WTC11 (cell line): ENCODE data around the gene PDE8A.

Experiments used
- CBFB ChIP-seq: sonication (generic); formaldehyde crosslinking; IDR thresholded peaks from 2 replicates; pipeline ENCODE4 v1.8.1; 2022; ENCODE audit warnings: mild to moderate bottlenecking, low read depth, missing genetic modification reagents
- JUN ChIP-seq: sonication (generic); formaldehyde crosslinking; IDR thresholded peaks from 2 replicates; pipeline ENCODE4 v1.8.0; 2023; ENCODE audit warnings: mild to moderate bottlenecking, missing genetic modification reagents
- MYBL2 ChIP-seq: sonication (generic); formaldehyde crosslinking; IDR thresholded peaks from 2 replicates; pipeline ENCODE4 v1.8.1; 2023; ENCODE audit warnings: mild to moderate bottlenecking, moderate library complexity, missing genetic modification reagents
- NR3C1 ChIP-seq: sonication (generic); formaldehyde crosslinking; conservative IDR thresholded peaks from 2 replicates; pipeline ENCODE4 v1.8.1; 2023; ENCODE audit warnings: low read depth, mild to moderate bottlenecking, missing genetic modification reagents
- TF ChIP-seq, protein P1 (sequence below): fragments of 200-600 bp; IDR thresholded peaks from 2 replicates; pipeline ENCODE4 v1.8.0; 2022; ENCODE audit warnings: antibody characterized with exemption
- TF ChIP-seq, protein P2 (sequence below): sonication (generic); formaldehyde crosslinking; IDR thresholded peaks from 2 replicates; pipeline ENCODE4 v1.8.1; 2022; ENCODE audit warnings: missing genetic modification reagents, borderline replicate concordance

DNA sequence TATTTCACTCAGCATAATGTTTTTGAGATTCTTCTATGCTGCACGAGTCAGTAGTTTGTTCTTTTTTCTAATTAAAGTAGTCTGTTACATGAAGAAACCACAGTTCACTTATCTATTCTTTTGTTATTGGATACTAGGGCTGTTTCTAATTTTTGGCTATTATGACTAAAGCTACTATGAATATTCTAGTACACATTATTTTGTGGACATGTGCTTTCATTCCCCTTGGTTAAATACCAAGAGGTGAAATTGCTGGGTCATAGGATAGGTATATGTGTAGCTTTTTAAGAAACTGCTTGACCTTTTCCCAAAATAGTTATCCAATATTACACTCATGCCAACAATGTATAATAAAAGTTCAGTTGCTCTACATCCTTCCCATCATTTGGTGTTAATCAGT is 8.9 kb downstream of the PDE8A start:
- TF ChIP-seq, protein P1, sequence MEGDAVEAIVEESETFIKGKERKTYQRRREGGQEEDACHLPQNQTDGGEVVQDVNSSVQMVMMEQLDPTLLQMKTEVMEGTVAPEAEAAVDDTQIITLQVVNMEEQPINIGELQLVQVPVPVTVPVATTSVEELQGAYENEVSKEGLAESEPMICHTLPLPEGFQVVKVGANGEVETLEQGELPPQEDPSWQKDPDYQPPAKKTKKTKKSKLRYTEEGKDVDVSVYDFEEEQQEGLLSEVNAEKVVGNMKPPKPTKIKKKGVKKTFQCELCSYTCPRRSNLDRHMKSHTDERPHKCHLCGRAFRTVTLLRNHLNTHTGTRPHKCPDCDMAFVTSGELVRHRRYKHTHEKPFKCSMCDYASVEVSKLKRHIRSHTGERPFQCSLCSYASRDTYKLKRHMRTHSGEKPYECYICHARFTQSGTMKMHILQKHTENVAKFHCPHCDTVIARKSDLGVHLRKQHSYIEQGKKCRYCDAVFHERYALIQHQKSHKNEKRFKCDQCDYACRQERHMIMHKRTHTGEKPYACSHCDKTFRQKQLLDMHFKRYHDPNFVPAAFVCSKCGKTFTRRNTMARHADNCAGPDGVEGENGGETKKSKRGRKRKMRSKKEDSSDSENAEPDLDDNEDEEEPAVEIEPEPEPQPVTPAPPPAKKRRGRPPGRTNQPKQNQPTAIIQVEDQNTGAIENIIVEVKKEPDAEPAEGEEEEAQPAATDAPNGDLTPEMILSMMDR, result no peak
- no peak for TF ChIP-seq MYBL2 (CRISPR knock-in tag)
- no peak for TF ChIP-seq JUN (CRISPR knock-in tag)
- TF ChIP-seq, protein P2, sequence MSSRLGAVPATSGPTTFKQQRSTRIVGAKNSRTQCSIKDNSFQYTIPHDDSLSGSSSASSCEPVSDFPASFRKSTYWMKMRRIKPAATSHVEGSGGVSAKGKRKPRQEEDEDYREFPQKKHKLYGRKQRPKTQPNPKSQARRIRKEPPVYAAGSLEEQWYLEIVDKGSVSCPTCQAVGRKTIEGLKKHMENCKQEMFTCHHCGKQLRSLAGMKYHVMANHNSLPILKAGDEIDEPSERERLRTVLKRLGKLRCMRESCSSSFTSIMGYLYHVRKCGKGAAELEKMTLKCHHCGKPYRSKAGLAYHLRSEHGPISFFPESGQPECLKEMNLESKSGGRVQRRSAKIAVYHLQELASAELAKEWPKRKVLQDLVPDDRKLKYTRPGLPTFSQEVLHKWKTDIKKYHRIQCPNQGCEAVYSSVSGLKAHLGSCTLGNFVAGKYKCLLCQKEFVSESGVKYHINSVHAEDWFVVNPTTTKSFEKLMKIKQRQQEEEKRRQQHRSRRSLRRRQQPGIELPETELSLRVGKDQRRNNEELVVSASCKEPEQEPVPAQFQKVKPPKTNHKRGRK (CRISPR knock-in tag), result no peak
- no peak for TF ChIP-seq CBFB
- TF ChIP-seq NR3C1 (CRISPR knock-in tag), result no peak
